A673 (cell line): ENCODE data around the gene ZBTB7B. TPM values are rescaled to one million over a fixed set of nuclear protein-coding genes. Genes with fewer than 3 reads are reported as not detected.

Experiments used
- BruUV-seq: library from RNA; stranded (reverse); fragments of 400-500 nt; replicated peaks from 2 replicates; lab custom pipeline; 2021; lab: Mats Ljungman, UMichigan
- CTCF ChIA-PET: fragments of 300-600 bp; sonication (Branson Sonifier 250); formaldehyde crosslinking; loops from one replicate; lab custom pipeline; 2022; ENCODE audit warnings: antibody characterized with exemption; lab: Charles Lee
- POLR2A ChIA-PET: fragments of 300-600 bp; sonication (Branson Sonifier 250); formaldehyde crosslinking; loops from one replicate; lab custom pipeline; 2022; ENCODE audit warnings: antibody characterized with exemption; ENCODE audit not compliant: low non-redundant PET; lab: Charles Lee
- DNase-seq: peaks from one replicate; pipeline ENCODE4 v3.0.0-alpha.2; 2015; ENCODE audit warnings: low spot score
- H3K27ac ChIP-seq: fragments of 200-600 bp; sonication (generic); 2 replicates; pipeline ENCODE4 v1.5.1; 2016; ENCODE audit warnings: mixed run types, low read depth, mild to moderate bottlenecking, mixed read lengths, antibody characterized with exemption, low read length; ENCODE audit not compliant: poor library complexity, severe bottlenecking
- H3K27me3 ChIP-seq: fragments of 200-600 bp; sonication (generic); replicated peaks from 2 replicates; pipeline ENCODE4 v1.6.1; 2017; ENCODE audit warnings: mixed run types, low read depth, mild to moderate bottlenecking, mixed read lengths, antibody characterized with exemption, low read length; ENCODE audit not compliant: insufficient read depth, poor library complexity
- H3K36me3 ChIP-seq: fragments of 200-600 bp; sonication (generic); 2 replicates; pipeline ENCODE4 v1.6.1; 2016; ENCODE audit warnings: mixed run types, mild to moderate bottlenecking, mixed read lengths, antibody characterized with exemption, low read length; ENCODE audit not compliant: insufficient read depth, poor library complexity, severe bottlenecking
- H3K4me1 ChIP-seq: fragments of 200-600 bp; sonication (generic); 2 replicates; pipeline ENCODE4 v1.6.1; 2017; ENCODE audit warnings: mixed run types, mild to moderate bottlenecking, mixed read lengths, antibody characterized with exemption, low read length; ENCODE audit not compliant: insufficient read depth, poor library complexity, severe bottlenecking
- H3K4me3 ChIP-seq: fragments of 200-600 bp; sonication (generic); 2 replicates; pipeline ENCODE4 v1.5.1; 2016; ENCODE audit warnings: low read depth, mixed run types, mild to moderate bottlenecking, mixed read lengths, low read length; ENCODE audit not compliant: poor library complexity, severe bottlenecking
- H3K9me3 ChIP-seq: fragments of 200-600 bp; sonication (generic); 2 replicates; pipeline ENCODE4 v1.6.1; 2016; ENCODE audit warnings: mixed run types, low read depth, mild to moderate bottlenecking, mixed read lengths, antibody characterized with exemption, low read length; ENCODE audit not compliant: poor library complexity, severe bottlenecking
- EZH2 ChIP-seq: fragments of 200-600 bp; sonication (generic); IDR thresholded peaks from 2 replicates; pipeline ENCODE4 v1.6.1; 2017; ENCODE audit warnings: borderline replicate concordance, low read depth, mild to moderate bottlenecking, mixed read lengths, antibody characterized with exemption, low read length; ENCODE audit not compliant: poor library complexity, severe bottlenecking
- intact Hi-C: fragments of 100-400 bp; cut with micrococcal nuclease; formaldehyde crosslinking; loops from one replicate; pipeline ENCODE4 v1.10.0; 2022; ENCODE audit not compliant: unreplicated experiment
- total RNA-seq: library from RNA; stranded (reverse); gene quantifications from 2 replicates; pipeline ENCODE4 v1.2.3, GENCODE V29; 2021
- TF ChIP-seq, protein P1 (sequence below): fragments of 300-800, 200-600 bp; sonication (generic); conservative IDR thresholded peaks from 2 replicates; pipeline ENCODE4 v1.5.1; 2017; ENCODE audit warnings: low read depth, mild to moderate bottlenecking, antibody characterized with exemption, low read length, moderate library complexity, mixed read lengths

Gene ZBTB7B
- total RNA-seq, 1 experiment from 2014 or later = 19.2 TPM

GRCh38 chr1:155033524-155033923, 30.9 kb downstream of the ZBTB7B start, which contains the start of the genes DCST1 and DCST2:
TSS of gene DCST1 (plus strand) at chr1:155033824. CDS start at chr1:155034037, 213 bp downstream.
TSS of gene DCST2 (minus strand) at chr1:155033781. CDS start at chr1:155033701, 80 bp downstream.
- Histone ChIP-seq H3K36me3 (no peaks in the 10 kb centered on the region), H3K4me3 (no peak within 1 kb of the TSS), H3K9me3 (no peaks in the 10 kb centered on the region), H3K4me1 (no peaks in the 10 kb centered on the region), H3K27ac (no peak within 1 kb of the TSS), H3K27me3 (no peaks in the 10 kb centered on the region)
- intact Hi-C loops = no loop called here
- DNase-seq = no peak
- BruUV-seq = no TSS peak
- POLR2A ChIA-PET = no interaction called here
- CTCF ChIA-PET = no interaction called here
- no peak for TF ChIP-seq EZH2
- TF ChIP-seq, protein P1, sequence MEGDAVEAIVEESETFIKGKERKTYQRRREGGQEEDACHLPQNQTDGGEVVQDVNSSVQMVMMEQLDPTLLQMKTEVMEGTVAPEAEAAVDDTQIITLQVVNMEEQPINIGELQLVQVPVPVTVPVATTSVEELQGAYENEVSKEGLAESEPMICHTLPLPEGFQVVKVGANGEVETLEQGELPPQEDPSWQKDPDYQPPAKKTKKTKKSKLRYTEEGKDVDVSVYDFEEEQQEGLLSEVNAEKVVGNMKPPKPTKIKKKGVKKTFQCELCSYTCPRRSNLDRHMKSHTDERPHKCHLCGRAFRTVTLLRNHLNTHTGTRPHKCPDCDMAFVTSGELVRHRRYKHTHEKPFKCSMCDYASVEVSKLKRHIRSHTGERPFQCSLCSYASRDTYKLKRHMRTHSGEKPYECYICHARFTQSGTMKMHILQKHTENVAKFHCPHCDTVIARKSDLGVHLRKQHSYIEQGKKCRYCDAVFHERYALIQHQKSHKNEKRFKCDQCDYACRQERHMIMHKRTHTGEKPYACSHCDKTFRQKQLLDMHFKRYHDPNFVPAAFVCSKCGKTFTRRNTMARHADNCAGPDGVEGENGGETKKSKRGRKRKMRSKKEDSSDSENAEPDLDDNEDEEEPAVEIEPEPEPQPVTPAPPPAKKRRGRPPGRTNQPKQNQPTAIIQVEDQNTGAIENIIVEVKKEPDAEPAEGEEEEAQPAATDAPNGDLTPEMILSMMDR = no peak

- no TSS peak for BruUV-seq
- ChIA-PET POLR2A (no interaction called here), CTCF (no interaction called here)
- no peaks in the 10 kb centered on the region for H3K4me1 ChIP-seq
- intact Hi-C loops = no loop called here
- DNase-seq = no peak
- H3K36me3 ChIP-seq = no peaks in the 10 kb centered on the region
- no peaks in the 10 kb centered on the region for H3K9me3 ChIP-seq
- no peaks in the 10 kb centered on the region for H3K27me3 ChIP-seq
- no peak overlapping the region for H3K4me3 ChIP-seq
- TF ChIP-seq, protein P1 = no peak
- no peak for TF ChIP-seq EZH2
- H3K27ac ChIP-seq = no peak overlapping the region
Observed at GRCh38 chr1:155034318-155035208, 32.0 kb downstream of the ZBTB7B start.

DNA sequence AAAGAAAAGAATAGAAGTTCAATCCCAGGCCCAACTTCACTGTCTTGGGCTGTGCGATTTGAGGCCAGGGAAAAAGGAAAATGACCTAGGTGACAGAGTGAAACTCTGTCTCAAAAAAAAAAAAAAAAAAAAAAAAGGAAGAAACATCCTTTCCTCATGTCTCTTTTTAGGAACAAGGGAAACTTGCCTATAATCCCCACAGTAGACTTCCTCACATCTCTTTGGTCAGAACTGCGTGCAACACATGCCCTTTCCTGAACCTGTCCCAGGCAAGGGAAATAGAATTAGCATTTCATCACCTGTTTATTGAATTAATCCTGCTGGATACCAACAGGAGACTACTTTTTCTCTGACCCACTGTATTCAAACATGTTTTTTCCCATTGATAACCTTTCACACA, 33.3 kb downstream of the ZBTB7B start:
- Histone ChIP-seq H3K27ac (no peak overlapping the region), H3K4me1 (no peaks in the 10 kb centered on the region), H3K27me3 (no peaks in the 10 kb centered on the region), H3K36me3 (no peaks in the 10 kb centered on the region), H3K4me3 (no peak overlapping the region), H3K9me3 (no peaks in the 10 kb centered on the region)
- no peak for TF ChIP-seq EZH2
- TF ChIP-seq, protein P1 = no peak
- intact Hi-C loops = no loop called here
- no peak for DNase-seq
- POLR2A ChIA-PET = no interaction called here
- CTCF ChIA-PET = no interaction called here
- BruUV-seq = no TSS peak
